HG03565 (cell line): Measurements from ENCODE around the gene BMP8B.
A peak's percentile ranks its signal among the peaks of the same experiment; 100 is the strongest.

Source experiments
- ATAC-seq: cut with Tn5 transposase; IDR thresholded peaks from one replicate; pipeline ENCODE4 v1.9.1; 2021; ENCODE audit warnings: mild to moderate bottlenecking, moderate library complexity; ENCODE audit not compliant: unreplicated experiment

Gene BMP8B

DNA sequence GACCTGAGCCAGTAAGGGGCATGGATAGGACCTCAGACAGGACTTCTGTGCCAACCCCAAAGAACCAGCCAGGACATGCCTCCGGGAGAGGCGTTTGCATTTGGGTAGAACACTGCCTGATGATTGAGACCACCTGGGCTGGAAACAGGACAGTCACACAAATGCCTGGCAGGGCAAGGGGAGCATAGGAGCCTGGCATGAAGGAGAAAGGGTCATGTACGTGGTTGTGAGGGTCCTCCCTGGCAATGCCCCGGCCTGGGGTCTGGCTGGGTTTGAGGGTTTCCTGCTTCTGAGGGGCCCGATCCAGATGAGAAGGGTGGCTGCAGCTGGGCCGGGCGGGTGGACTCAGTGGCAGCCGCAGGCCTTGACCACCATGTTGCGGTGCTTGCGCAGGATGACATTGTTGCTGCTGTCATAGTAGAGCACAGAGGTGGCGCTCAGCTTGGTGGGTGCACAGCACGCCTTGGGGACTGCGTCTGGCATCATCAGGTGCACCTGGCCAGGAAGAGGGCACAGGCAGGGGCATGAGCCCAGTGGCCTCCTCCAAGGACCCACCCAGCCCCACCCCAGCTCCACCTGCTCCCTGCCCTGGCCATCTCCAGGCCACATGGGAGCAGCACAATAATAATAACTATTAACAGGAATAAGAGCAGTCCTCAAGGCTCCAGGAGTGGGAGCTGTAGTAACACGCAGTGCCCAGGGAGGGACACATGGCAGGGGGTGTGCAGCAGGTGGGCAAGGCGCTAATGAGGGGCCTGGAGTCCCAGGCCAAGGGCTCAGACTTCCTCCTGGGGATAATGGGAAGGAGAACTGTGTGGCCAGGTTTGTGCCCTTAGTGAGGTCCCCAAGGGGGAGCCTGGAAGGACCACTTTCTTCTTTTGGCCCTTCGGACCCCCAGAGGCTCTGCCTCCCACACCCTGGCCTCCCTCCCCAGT, 28.3 kb downstream of the BMP8B start:
- no peak for ATAC-seq

- no peak for ATAC-seq
Observed at GRCh38 chr1:39759436-39759726, 29.3 kb downstream of the BMP8B start.

DNA sequence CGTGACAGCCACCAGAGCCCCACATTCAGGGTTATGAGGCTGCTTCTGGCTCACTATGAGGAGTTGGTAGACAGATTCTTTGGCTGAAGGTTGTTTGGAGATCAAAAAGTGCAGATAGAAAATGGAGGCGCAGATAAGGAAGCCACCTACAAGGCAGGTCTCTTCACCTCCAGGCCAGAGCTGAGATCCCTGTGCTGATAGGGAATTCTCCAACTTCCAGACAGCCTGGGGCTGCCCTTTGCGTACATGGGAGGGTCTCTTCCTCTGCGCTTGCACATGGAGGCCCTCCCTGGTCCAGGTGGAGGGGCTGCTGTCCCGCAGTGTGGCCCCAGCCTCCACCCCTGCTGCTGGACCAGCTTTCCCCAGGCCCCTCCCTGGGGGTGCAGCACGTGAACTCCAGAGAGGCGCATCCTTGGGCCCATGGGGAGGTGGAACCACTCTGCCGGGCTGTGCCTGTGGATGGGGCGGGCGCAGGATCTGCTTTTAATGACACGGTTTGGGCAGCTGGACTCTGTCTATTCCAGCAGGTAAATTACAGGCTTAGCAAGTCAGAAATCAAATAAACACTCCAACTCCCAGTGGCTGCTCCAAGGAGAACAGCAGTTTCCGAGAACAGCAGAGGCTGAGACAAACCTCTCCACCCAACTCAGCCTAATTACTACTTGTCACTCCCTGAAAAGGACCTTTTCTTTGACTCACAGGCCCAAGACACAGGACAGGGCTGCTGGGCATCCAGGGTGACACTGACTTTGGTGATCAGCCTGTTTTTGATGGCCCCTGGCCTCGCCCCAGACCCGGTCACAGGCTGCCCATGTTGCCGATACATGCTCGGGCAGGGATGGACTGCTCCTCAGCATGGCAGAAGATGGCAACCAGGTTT, 29.9 kb downstream of the BMP8B start:
- ATAC-seq: no peak

DNA sequence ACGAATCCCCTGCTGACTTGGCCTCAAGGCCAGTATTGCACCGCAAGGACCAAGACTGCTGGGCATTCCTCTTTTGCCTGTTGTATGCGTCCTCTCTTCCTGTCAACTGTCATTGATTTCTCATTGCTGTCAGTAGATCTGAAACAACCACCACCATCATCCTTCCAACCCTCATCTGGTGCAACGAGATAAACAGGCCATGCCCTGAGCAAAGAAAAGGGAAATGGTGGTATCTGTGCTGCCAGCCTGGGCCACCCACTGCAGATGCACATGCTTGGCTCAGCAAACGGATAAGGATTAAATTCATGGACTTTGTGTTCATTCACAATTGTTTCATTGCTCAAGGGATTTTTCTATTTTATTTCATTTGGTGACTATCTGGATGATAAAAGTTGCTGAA, 31.2 kb downstream of the BMP8B start:
- ATAC-seq: no peak

DNA sequence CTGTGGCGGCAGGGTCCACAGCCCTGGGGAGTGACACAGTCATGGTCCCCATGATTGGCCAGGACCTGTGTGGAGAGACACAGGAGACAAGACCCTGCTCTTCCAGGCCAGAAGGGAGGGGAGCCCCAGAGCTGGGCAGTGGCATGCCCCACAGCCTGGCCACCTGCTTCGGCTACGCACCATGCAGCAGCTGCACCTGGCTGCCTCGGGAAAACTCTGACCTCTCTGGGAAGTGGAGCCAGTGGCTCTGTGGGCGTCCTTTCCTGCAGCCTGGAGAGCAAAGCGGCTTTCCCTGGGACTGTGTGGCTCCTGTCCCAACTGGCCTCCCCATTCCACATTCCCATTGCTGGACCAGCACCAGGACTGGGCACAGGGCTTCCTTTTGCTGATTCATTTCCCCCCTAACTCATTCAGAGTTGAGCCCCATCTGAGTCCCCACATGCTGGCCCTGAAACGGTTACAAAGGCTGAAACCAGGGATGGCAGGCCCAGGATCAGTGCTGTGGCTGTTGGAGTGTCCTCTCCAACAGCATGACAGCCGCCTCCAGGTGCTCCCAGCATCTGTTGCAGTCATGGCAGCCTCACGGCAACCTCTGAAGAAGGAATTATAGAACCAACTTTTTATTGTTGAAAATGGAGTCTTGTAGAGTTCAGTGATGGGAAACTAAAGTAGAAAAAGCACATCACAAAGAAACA, 32.6 kb downstream of the BMP8B start:
- no peak for ATAC-seq

DNA sequence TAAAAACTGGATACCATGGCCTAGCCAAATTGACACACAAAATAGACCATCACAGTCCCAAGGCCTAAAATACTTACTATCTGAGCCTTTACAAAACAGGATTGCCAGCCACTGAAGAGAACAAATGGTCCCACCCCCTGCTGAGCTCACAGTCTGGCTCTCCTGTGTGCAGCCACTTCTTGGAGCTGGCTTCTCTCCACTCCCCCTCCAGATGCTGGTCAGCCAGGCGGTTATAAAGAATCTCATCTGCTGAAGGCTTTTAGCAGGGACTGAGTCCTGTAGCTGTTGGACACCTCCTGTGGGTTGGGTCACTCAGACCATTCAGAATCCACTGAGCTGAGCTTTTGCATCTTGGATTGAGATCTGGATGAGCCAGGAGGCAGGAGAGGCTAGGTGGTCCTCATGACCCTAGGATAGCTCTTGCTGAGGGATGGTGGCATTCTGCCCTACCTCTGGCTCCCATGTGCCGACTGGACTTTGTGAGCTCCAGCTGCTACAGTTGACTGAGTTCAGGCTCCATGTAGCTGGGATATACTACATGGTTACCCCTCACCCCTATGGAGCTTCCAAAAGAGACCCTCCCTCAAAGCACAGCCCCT, 33.7 kb downstream of the BMP8B start:
- ATAC-seq: no peak

- ATAC-seq: no peak
Observed at GRCh38 chr1:39754026-39754570, 34.6 kb downstream of the BMP8B start.

GRCh38 chr1:39753132-39754025, 35.3 kb downstream of the BMP8B start:
- ATAC-seq: no peak

- no peak for ATAC-seq
Observed at GRCh38 chr1:39752703-39753102, 36.0 kb downstream of the BMP8B start.

GRCh38 chr1:39751595-39751994, 37.1 kb downstream of the BMP8B start:
- ATAC-seq: no peak

DNA sequence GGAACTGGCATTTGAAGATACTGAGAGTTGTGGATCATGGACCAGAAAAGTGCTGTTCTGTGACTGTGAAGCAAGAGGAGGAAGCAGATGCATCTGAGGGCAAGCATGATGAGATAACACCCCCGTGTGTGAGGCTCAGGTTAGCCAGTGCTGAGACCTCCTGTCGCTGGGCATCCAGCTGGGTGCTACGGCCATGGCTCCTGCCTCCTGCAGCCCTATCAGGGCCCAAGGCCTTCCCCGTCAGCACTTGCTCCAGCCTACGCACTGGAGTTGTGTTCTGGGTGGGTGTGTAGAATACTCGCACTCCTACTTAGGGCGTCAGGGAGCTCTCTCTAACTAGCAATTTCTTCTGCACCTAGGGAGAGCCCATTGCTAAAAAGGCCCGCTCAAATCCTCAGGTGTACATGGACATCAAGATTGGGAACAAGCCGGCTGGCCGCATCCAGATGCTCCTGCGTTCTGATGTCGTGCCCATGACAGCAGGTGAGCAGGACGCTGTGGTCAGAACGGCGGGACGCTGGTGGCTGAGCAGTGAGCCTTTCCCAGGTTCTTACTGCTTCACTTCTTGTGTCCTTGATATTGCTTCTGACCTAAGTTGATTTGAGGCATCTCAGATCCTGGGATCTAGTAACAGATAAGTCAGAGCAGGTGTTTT, 43.5 kb downstream of the BMP8B start:
- no peak for ATAC-seq

DNA sequence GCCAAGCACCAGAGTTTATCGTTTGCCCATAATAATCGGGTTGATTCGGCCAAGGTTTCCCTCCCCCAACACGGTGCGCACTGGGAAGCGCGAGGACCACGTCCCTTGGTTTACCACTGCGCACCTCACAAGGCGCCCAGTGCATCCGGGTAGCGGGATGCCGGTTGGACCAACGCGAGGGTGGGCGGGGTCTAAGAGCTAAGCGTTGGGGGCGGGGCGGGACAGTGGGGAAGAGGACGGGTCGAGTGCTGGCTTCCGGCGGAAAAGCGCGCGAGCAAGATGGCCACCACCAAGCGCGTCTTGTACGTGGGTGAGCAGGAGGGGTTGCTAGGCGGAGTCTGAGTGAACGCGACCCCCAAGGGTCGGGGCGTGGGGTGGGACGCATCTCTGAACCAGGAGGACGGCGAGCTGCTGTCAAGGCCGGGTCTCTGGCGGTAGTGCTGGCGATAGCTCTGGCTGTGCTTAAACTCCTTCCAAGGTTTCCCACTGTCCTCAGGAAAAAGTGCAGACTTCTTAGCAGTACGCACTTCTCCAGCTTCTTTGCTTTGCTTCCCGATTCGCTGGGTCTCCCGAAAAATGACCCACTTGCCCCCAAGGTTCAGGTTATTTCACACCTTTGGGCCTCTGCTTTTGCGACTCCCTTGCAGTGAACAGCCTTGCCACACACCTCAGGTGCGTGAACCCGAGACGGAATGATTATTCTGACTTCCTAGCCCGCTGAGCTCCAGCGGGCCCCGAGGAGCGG, 49.9 kb downstream of the BMP8B start, which contains the start of gene PPIE:
PPIE (plus strand) TSS at position 261 of the 745 bp plus-strand sequence; CDS start at position 280, 19 bp downstream.
- ATAC-seq: peak; percentile 48

- no peak for ATAC-seq
Observed at GRCh38 chr1:39737546-39738169, 51.0 kb downstream of the BMP8B start.

DNA sequence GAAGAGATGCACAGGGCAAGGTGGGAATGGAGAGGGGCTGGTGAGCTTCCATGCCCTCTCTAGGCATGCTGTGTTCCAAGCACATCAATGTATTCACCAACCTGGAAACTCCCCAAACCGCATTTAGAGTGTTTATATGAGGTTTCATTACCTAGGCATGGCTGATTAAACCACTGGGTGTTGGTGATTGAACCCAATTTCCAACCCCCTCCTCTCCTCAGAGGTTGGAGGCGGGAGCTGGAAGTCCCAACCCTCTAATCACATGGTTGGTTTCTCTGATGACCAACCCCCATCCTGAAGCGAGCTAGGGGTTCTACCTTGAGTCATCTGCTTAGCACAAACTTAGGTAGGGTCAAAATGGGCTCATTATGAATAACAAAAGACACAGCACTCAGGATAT, 52.9 kb downstream of the BMP8B start:
- ATAC-seq: no peak

GRCh38 chr1:39733161-39733560, 55.5 kb downstream of the BMP8B start:
- ATAC-seq: no peak

GRCh38 chr1:39732730-39733129, 55.9 kb downstream of the BMP8B start:
- no peak for ATAC-seq

DNA sequence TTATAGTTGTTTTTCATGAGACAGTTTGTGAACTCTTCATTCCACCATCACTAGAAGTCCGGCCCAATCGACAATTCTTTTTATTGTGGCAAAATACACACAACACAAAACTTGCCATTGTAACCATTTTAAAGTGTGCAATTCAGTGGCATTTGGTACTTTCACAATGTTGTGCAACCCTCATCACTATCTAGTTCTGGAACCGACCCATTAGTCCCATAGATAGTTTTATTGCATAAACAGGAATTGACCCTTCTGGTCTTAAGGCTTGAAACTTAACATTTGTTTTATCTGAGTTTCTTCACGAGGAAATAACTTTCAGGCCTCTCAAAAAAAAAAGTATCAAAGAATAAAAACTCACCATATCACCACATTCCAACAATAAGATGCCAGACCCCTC, 58.8 kb downstream of the BMP8B start:
- no peak for ATAC-seq

GRCh38 chr1:39729030-39729429, 59.6 kb downstream of the BMP8B start:
- ATAC-seq: no peak
